NAMALWA (cell line): Measurements from ENCODE around the gene GALP.
"Not testable (repeated sequence)": the region's sequence is repeated elsewhere in the genome, so short reads cannot be mapped to it uniquely, and the experiment has no call there.

Source experiments
- DNase-seq: peaks from one replicate; pipeline ENCODE4 v3.0.0-alpha.2; 2015; ENCODE audit warnings: low spot score

GALP gene

GRCh38 chr19:56175861-56176307, at the start of gene GALP:
TSS of gene GALP (plus strand) at chr19:56176008. CDS start at chr19:56177109, 1,101 bp downstream.
- DNase-seq, result not testable (repeated sequence)

- DNase-seq, result peak; percentile 35
Measured at GRCh38 chr19:56126983-56127780, 48.6 kb upstream of the GALP start.

GRCh38 chr19:56130006-56130405, 45.8 kb upstream of the GALP start:
- DNase-seq, result no peak

GRCh38 chr19:56131651-56132050, 44.2 kb upstream of the GALP start:
- no peak for DNase-seq

- no peak for DNase-seq
Measured at GRCh38 chr19:56132316-56132822, 43.4 kb upstream of the GALP start.

- DNase-seq, result no peak
Measured at GRCh38 chr19:56133858-56134653, 41.8 kb upstream of the GALP start.

- no peak for DNase-seq
Measured at GRCh38 chr19:56134654-56134921, 41.2 kb upstream of the GALP start.

GRCh38 chr19:56136362-56136761, 39.4 kb upstream of the GALP start:
- DNase-seq, result no peak

GRCh38 chr19:56137405-56137804, 38.4 kb upstream of the GALP start:
- no peak for DNase-seq

GRCh38 chr19:56138069-56138468, 37.7 kb upstream of the GALP start:
- no peak for DNase-seq

- no peak for DNase-seq
Measured at GRCh38 chr19:56139847-56140582, 35.8 kb upstream of the GALP start.

- peak; percentile 99 for DNase-seq
Measured at GRCh38 chr19:56140583-56141416, 35.0 kb upstream of the GALP start, which contains the start of gene ZNF444. TSS of gene ZNF444 (plus strand) at chr19:56141287. CDS start at chr19:56146912, 5,625 bp downstream.

- DNase-seq, result peak; percentile 25
Measured at GRCh38 chr19:56141417-56141993, 34.3 kb upstream of the GALP start.

GRCh38 chr19:56142087-56142787, 33.6 kb upstream of the GALP start:
- no peak for DNase-seq

GRCh38 chr19:56142897-56143434, 32.8 kb upstream of the GALP start:
- no peak for DNase-seq

GRCh38 chr19:56144376-56144775, 31.4 kb upstream of the GALP start:
- no peak for DNase-seq

- no peak for DNase-seq
Measured at GRCh38 chr19:56144831-56145230, 31.0 kb upstream of the GALP start.

- no peak for DNase-seq
Measured at GRCh38 chr19:56145698-56146097, 30.1 kb upstream of the GALP start.

GRCh38 chr19:56146904-56147303, 28.9 kb upstream of the GALP start:
- DNase-seq, result no peak

- DNase-seq, result no peak
Measured at GRCh38 chr19:56147307-56147706, 28.5 kb upstream of the GALP start.
